ENCODE data around the gene TRAPPC8.

TRAPPC8 gene

GRCh38 chr18:31892936-31893335 is 50.0 kb downstream of the TRAPPC8 start:
- no peak overlapping the region for H3K4me3 ChIP-seq (ENCODE audit: low read depth, low read length)
- in situ Hi-C loops (cut with HindIII; ENCODE audit: low sequenced_read_pairs) = no loop called here
- DNase-seq (ENCODE audit: low read depth) = no peak
- TF ChIP-seq CTCF (IDR thresholded peaks at IDR 0.05; ENCODE audit: low read depth, low read length, missing control alignments) = no peak

- no peak overlapping the region for H3K4me3 ChIP-seq (ENCODE audit: low read depth, low read length)
- no peak for DNase-seq (ENCODE audit: low read depth)
- in situ Hi-C loops (cut with HindIII; ENCODE audit: low sequenced_read_pairs) = no loop called here
- TF ChIP-seq CTCF (IDR thresholded peaks at IDR 0.05; ENCODE audit: low read depth, low read length, missing control alignments) = no peak
Observed at GRCh38 chr18:31891566-31891965, 51.4 kb downstream of the TRAPPC8 start.

GRCh38 chr18:31884020-31884419 is 58.9 kb downstream of the TRAPPC8 start:
- DNase-seq (ENCODE audit: low read depth) = no peak
- no peak for TF ChIP-seq CTCF (IDR thresholded peaks at IDR 0.05; ENCODE audit: low read depth, low read length, missing control alignments)
- in situ Hi-C loops (cut with HindIII; ENCODE audit: low sequenced_read_pairs) = no loop called here
- H3K4me3 ChIP-seq (ENCODE audit: low read depth, low read length) = no peak overlapping the region

- no peak for TF ChIP-seq CTCF (IDR thresholded peaks at IDR 0.05; ENCODE audit: low read depth, low read length, missing control alignments)
- H3K4me3 ChIP-seq (ENCODE audit: low read depth, low read length) = no peak overlapping the region
- in situ Hi-C loops (cut with HindIII; ENCODE audit: low sequenced_read_pairs) = no loop called here
- DNase-seq (ENCODE audit: low read depth) = no peak
Observed at GRCh38 chr18:31880186-31880898, 62.6 kb downstream of the TRAPPC8 start.

- no peak overlapping the region for H3K4me3 ChIP-seq (ENCODE audit: low read depth, low read length)
- DNase-seq (ENCODE audit: low read depth) = no peak
- in situ Hi-C loops (cut with HindIII; ENCODE audit: low sequenced_read_pairs) = no loop called here
- no peak for TF ChIP-seq CTCF (IDR thresholded peaks at IDR 0.05; ENCODE audit: low read depth, low read length, missing control alignments)
Observed at GRCh38 chr18:31878358-31878757, 64.6 kb downstream of the TRAPPC8 start.

- TF ChIP-seq CTCF (IDR thresholded peaks at IDR 0.05; ENCODE audit: low read depth, low read length, missing control alignments) = no peak
Observed at GRCh38 chr18:31877900-31878299, 65.0 kb downstream of the TRAPPC8 start.

More at GRCh38 chr18:31877900-31878299, 65.0 kb downstream of the TRAPPC8 start:
- in situ Hi-C loops (cut with HindIII; ENCODE audit: low sequenced_read_pairs) = no loop called here
- DNase-seq (ENCODE audit: low read depth) = no peak
- no peak overlapping the region for H3K4me3 ChIP-seq (ENCODE audit: low read depth, low read length)
